Cardiac fibroblast (primary cell): ENCODE data around the gene PKD1L1.
"Not testable (repeated sequence)": the region's sequence is repeated elsewhere in the genome, so short reads cannot be mapped to it uniquely, and the experiment has no call there.

Source experiments
- DNase-seq, 2 donors: peaks; one replicate each; pipeline versions ENCODE4 v3.0.0 to v3.0.0-alpha.2; 2010; ENCODE audit warnings: low read depth in 2 of 2
- H3K4me3 ChIP-seq, 2 donors: replicated peaks in 1 of 2; 1 replicate in 1 of 2; 2 replicates in 1 of 2; pipeline ENCODE4 v1.5.1; 2011; ENCODE audit warnings: low read depth in 2 of 2, low read length in 2 of 2, mild to moderate bottlenecking in 2 of 2, moderate library complexity in 1 of 2
- CTCF ChIP-seq: IDR thresholded peaks from one replicate; pipeline ENCODE4 v1.5.1; 2011; ENCODE audit warnings: low read depth, mild to moderate bottlenecking, low read length, inconsistent platforms

The PKD1L1 gene

GRCh38 chr7:47801423-47801822 is 146.8 kb downstream of the PKD1L1 start:
- no peak for DNase-seq
- no peak for TF ChIP-seq CTCF
- H3K4me3 ChIP-seq: no peak overlapping the region

- no peak overlapping the region for H3K4me3 ChIP-seq
- no peak for DNase-seq
- TF ChIP-seq CTCF: no peak
These were observed 148.7 kb downstream of the PKD1L1 start for GRCh38 chr7:47799524-47799923.

GRCh38 chr7:47796347-47796746 is 151.9 kb downstream of the PKD1L1 start:
- DNase-seq: no peak
- no peak overlapping the region for H3K4me3 ChIP-seq

GRCh38 chr7:47795631-47796030 is 152.6 kb downstream of the PKD1L1 start:
- peak; percentile 63 to 78 for DNase-seq
- H3K4me3 ChIP-seq: no peak overlapping the region
- no peak for TF ChIP-seq CTCF

More at GRCh38 chr7:47796347-47796746, 151.9 kb downstream of the PKD1L1 start:
- TF ChIP-seq CTCF: no peak

- not testable (repeated sequence) for DNase-seq, H3K4me3 ChIP-seq
These were observed 153.1 kb downstream of the PKD1L1 start for GRCh38 chr7:47795126-47795525.

GRCh38 chr7:47794016-47794415 is 154.2 kb downstream of the PKD1L1 start:
- no peak overlapping the region for H3K4me3 ChIP-seq
- DNase-seq: no peak
- TF ChIP-seq CTCF: no peak

- H3K4me3 ChIP-seq, DNase-seq: not testable (repeated sequence)
These were observed 155.1 kb downstream of the PKD1L1 start for GRCh38 chr7:47793186-47793585.

GRCh38 chr7:47792521-47793121 is 155.6 kb downstream of the PKD1L1 start:
- peak; percentile 40 for TF ChIP-seq CTCF
- peak; percentile 59 for DNase-seq
- no peak overlapping the region for H3K4me3 ChIP-seq
